Adrenal gland (tissue), 12 donors: ENCODE results near the gene SBNO2. TPM values are rescaled to one million over a fixed set of nuclear protein-coding genes. Genes with fewer than 3 reads are reported as not detected.
A peak's percentile ranks its signal among the peaks of the same experiment; 100 is the strongest.

ENCODE experiments used
- DNase-seq, 7 donors: peaks; one replicate each; pipeline ENCODE4 v3.0.0-alpha.2; 2019 to 2020
- H3K27ac ChIP-seq, 5 donors: fragments of 200-600 bp; sonication (generic) in 4 of 5; 1 replicate in 3 of 5; 2 replicates in 2 of 5; pipeline versions ENCODE4 v1.5.1 to v1.8.0; 2016 to 2020; ENCODE audit warnings: mild to moderate bottlenecking in 1 of 5
- H3K27me3 ChIP-seq: fragments of 200-600 bp; 2 replicates; pipeline ENCODE4 v1.8.0; 2021
- H3K36me3 ChIP-seq, 2 donors: fragments of 200-600 bp; replicated peaks in 1 of 2; 1 replicate in 1 of 2; 2 replicates in 1 of 2; pipeline versions ENCODE4 v1.5.1 to v1.8.0; 2018 to 2022
- H3K4me1 ChIP-seq, 2 donors: fragments of 200-600 bp; replicated peaks in 1 of 2; 1 replicate in 1 of 2; 2 replicates in 1 of 2; pipeline versions ENCODE4 v1.5.1 to v1.8.0; 2018 to 2021
- H3K4me3 ChIP-seq, 4 donors: fragments of 200-600 bp; sonication (generic) in 3 of 4; one replicate each; pipeline ENCODE4 v1.5.1; 2016 to 2018
- H3K9me3 ChIP-seq, 3 donors: fragments of 200-600 bp; sonication (generic) in 1 of 3; replicated peaks in 1 of 3; 1 replicate in 2 of 3; 2 replicates in 1 of 3; pipeline versions ENCODE4 v1.5.1 to v1.8.0; 2016 to 2021
- CTCF ChIP-seq, 6 experiments: fragments of 450-650 bp in 4 of 6; fragments of 200-600 bp in 2 of 6; sonication (generic) in 1 of 6; IDR thresholded peaks; 1 replicate in 5 of 6; 2 replicates in 1 of 6; pipeline versions ENCODE4 v1.5.1 to v1.8.0; 2016 to 2021; ENCODE audit warnings: antibody characterized with exemption in 6 of 6, mild to moderate bottlenecking in 2 of 6, moderate library complexity in 1 of 6
- POLR2A ChIP-seq, 2 donors: fragments of 450-650 bp; IDR thresholded peaks; one replicate each; pipeline ENCODE4 v1.6.1; 2017; ENCODE audit warnings: antibody characterized with exemption in 2 of 2, mild to moderate bottlenecking in 2 of 2, moderate library complexity in 1 of 2
- WGBS, 4 donors: extraction: QIAGEN DNeasy Blood & Tissue Kit in 2 of 4; methylation state at CpG; one replicate each; pipeline versions ENCODE4 v1.1.5 to v1.1.7; 2013 to 2017; 5-methylcytosine and 5-hydroxymethylcytosine counted together
- intact Hi-C, 2 donors: fragments of 100-400 bp; cut with DNase I; formaldehyde crosslinking; loops; one replicate each; pipeline versions ENCODE4 v1.14.1 to v1.15.0; 2022 to 2023
- polyA plus RNA-seq, 3 donors: library from polyadenylated mRNA; stranded (reverse); fragments of 200-250 nt in 2 of 3; fragments of 350-450 nt in 1 of 3; fragmentation: Illumina TruSeq in 1 of 3; extraction: RNeasy Lipid Tissue Mini Kit (QIAGEN cat#74804) in 1 of 3; gene quantifications; one replicate each; pipeline ENCODE4 v1.2.3, GENCODE V29; 2013 to 2014
- total RNA-seq, 9 donors: library from RNA; depleted of rRNA in 4 of 9; stranded (reverse); fragments of >200 nt in 4 of 9; fragments of 120-200 nt in 1 of 9; fragmentation: NEBNext Ultra II Directional in 1 of 9; extraction: Animal tissue kit (Norgen Biotek cat#: 25700) in 1 of 9; gene quantifications; one replicate each; pipeline versions ENCODE4 v1.1.0 to v1.2.4, GENCODE V29; 2013 to 2023
- donor health status: healthy with polysubstance abuse.
- donor health status: Bipolar disorder and iron deficiency.
- donor health status: DM: yes; HTN: yes; CAD: no.
- donor health status: DM: no; HTN: no; CAD: no.
- donor health status: DM: no; HTN: no; CAD: no.
- donor health status: DM: yes; HTN: yes; CAD: no.

The SBNO2 gene
- total and polyA plus RNA-seq, 12 donors: 13.6 to 176 (median 74.7) TPM

- H3K9me3 ChIP-seq: no peaks in the 10 kb centered on the region
- no peaks in the 10 kb centered on the region for H3K27me3 ChIP-seq
- peak overlapping the region in 3 of 4 donors; percentile 6 to 63 (median 26) for H3K4me3 ChIP-seq
- DNase-seq: peak in 6 of 7 donors; percentile 49 to 80 (median 63)
- H3K27ac ChIP-seq: peak overlapping the region; percentile 97 to 100 (median 99)
- TF ChIP-seq POLR2A (IDR thresholded peaks at IDR 0.05) (peak in 1 of 2 donors; percentile 49), CTCF (IDR thresholded peaks at IDR 0.05) (peak in 1 of 6 experiments; percentile 8)
- WGBS, 4 donors: 40 to 73% (median 44%) methylated on average over 7 to 35 of the region's 35 CpGs
- H3K36me3 ChIP-seq: no peaks in the 10 kb centered on the region
- peaks cover 66 to 75% of the 10 kb centered on the region in 2 donors for H3K4me1 ChIP-seq
- intact Hi-C loops: no loop called here
Measured at GRCh38 chr19:1167687-1168571, 6.1 kb downstream of the SBNO2 start.

- H3K27ac ChIP-seq: peak overlapping the region; percentile 97 to 100 (median 99)
- TF ChIP-seq POLR2A (IDR thresholded peaks at IDR 0.05) (peak in 1 of 2 donors; percentile 46), CTCF (IDR thresholded peaks at IDR 0.05) (no peak)
- H3K4me1 ChIP-seq: peaks cover 66 to 79% of the 10 kb centered on the region in 2 donors
- H3K36me3 ChIP-seq: no peaks in the 10 kb centered on the region
- H3K9me3 ChIP-seq: no peaks in the 10 kb centered on the region
- WGBS, 4 donors: 43 to 82% (median 51%) methylated on average over 7 to 33 of the region's 33 CpGs
- peak in 5 of 7 donors; percentile 64 to 76 (median 71) for DNase-seq
- intact Hi-C loops: no loop called here
- peak overlapping the region in 1 of 4 donors; percentile 63 for H3K4me3 ChIP-seq
- H3K27me3 ChIP-seq: no peaks in the 10 kb centered on the region
Measured at GRCh38 chr19:1166872-1167573, 7.0 kb downstream of the SBNO2 start.

- Histone ChIP-seq H3K27me3 (no peaks in the 10 kb centered on the region), H3K27ac (peak overlapping the region in 4 of 5 donors; percentile 46 to 85 (median 64)), H3K4me1 (peaks cover 54 to 64% of the 10 kb centered on the region in 2 donors), H3K36me3 (peaks cover 0 to 5% of the 10 kb centered on the region in 2 donors), H3K4me3 (no peak overlapping the region), H3K9me3 (no peaks in the 10 kb centered on the region)
- peak in 5 of 7 donors; percentile 44 to 79 (median 68) for DNase-seq
- TF ChIP-seq POLR2A (IDR thresholded peaks at IDR 0.05): no peak
- no peak for TF ChIP-seq CTCF (IDR thresholded peaks at IDR 0.05)
- 38 to 63% (median 55%) methylated on average over 7 to 21 of the region's 21 CpGs for WGBS, 4 donors
- intact Hi-C loops: no loop called here
Measured at GRCh38 chr19:1164684-1165531, 9.2 kb downstream of the SBNO2 start.
